ENCODE data around the gene CFAP47. TPM values are rescaled to one million over a fixed set of nuclear protein-coding genes. Genes with fewer than 3 reads are reported as not detected.

The CFAP47 gene
- total RNA-seq, 2 donors from 2014 or later = 0.78 TPM; not detected in 1

GRCh38 chrX:36159254-36159653, 239.7 kb downstream of the CFAP47 start:
- Histone ChIP-seq H3K4me1 (no peaks in the 10 kb centered on the region), H3K27ac (no peak overlapping the region), H3K4me3 (no peak overlapping the region), H3K27me3 (no peaks in the 10 kb centered on the region), H3K36me3 (replicated peaks in 1 of 2; ENCODE audit: insufficient read depth in 1 of 2, low read depth in 2 of 2) (no peaks in the 10 kb centered on the region), H3K9me3 (no peaks in the 10 kb centered on the region)
- intact Hi-C loops (cut with DNase I) = no loop called here
- TF ChIP-seq POLR2A (IDR thresholded peaks at IDR 0.05) = no peak
- no peak for TF ChIP-seq CTCF (IDR thresholded peaks at IDR 0.05)
- 26% methylated on average over 7 of the region's 7 CpGs for WGBS, 2 donors
- DNase-seq = no peak
- ATAC-seq = no peak

- DNase-seq (no peak), ATAC-seq (no peak)
- H3K4me1 ChIP-seq = no peaks in the 10 kb centered on the region
- no peaks in the 10 kb centered on the region for H3K9me3 ChIP-seq
- H3K27ac ChIP-seq = no peak overlapping the region
- no peak overlapping the region for H3K4me3 ChIP-seq
- intact Hi-C loops (cut with DNase I) = no loop called here
- TF ChIP-seq CTCF (IDR thresholded peaks at IDR 0.05) (no peak), POLR2A (IDR thresholded peaks at IDR 0.05) (no peak)
- H3K36me3 ChIP-seq (replicated peaks in 1 of 2; ENCODE audit: insufficient read depth in 1 of 2, low read depth in 2 of 2) = no peaks in the 10 kb centered on the region
- H3K27me3 ChIP-seq = no peaks in the 10 kb centered on the region
Measured at GRCh38 chrX:36160081-36160480, 240.5 kb downstream of the CFAP47 start.

GRCh38 chrX:36198575-36198974, 279.0 kb downstream of the CFAP47 start:
- Histone ChIP-seq H3K27ac (no peak overlapping the region), H3K27me3 (no peaks in the 10 kb centered on the region), H3K4me1 (no peaks in the 10 kb centered on the region), H3K4me3 (no peak overlapping the region), H3K9me3 (no peaks in the 10 kb centered on the region), H3K36me3 (replicated peaks in 1 of 2; ENCODE audit: insufficient read depth in 1 of 2, low read depth in 2 of 2) (no peaks in the 10 kb centered on the region)
- DNase-seq = no peak
- no peak for ATAC-seq
- intact Hi-C loops (cut with DNase I) = no loop called here
- no peak for TF ChIP-seq POLR2A (IDR thresholded peaks at IDR 0.05)
- no peak for TF ChIP-seq CTCF (IDR thresholded peaks at IDR 0.05)

GRCh38 chrX:36199928-36200327, 280.4 kb downstream of the CFAP47 start:
- no peaks in the 10 kb centered on the region for H3K27me3 ChIP-seq
- DNase-seq (no peak), ATAC-seq (no peak)
- H3K4me3 ChIP-seq = no peak overlapping the region
- H3K27ac ChIP-seq = no peak overlapping the region
- TF ChIP-seq CTCF (IDR thresholded peaks at IDR 0.05) (no peak), POLR2A (IDR thresholded peaks at IDR 0.05) (no peak)
- intact Hi-C loops (cut with DNase I) = no loop called here
- no peaks in the 10 kb centered on the region for H3K36me3 ChIP-seq (replicated peaks in 1 of 2; ENCODE audit: insufficient read depth in 1 of 2, low read depth in 2 of 2)
- no peaks in the 10 kb centered on the region for H3K4me1 ChIP-seq
- no peaks in the 10 kb centered on the region for H3K9me3 ChIP-seq

- DNase-seq = no peak
- 69 to 83% methylated on average over 1 of the region's 1 CpG for WGBS, 2 donors
- H3K4me3 ChIP-seq = no peak overlapping the region
- TF ChIP-seq CTCF (IDR thresholded peaks at IDR 0.05) (no peak), POLR2A (IDR thresholded peaks at IDR 0.05) (no peak)
- intact Hi-C loops (cut with DNase I) = no loop called here
- H3K27ac ChIP-seq = no peak overlapping the region
- no peaks in the 10 kb centered on the region for H3K36me3 ChIP-seq (replicated peaks in 1 of 2; ENCODE audit: insufficient read depth in 1 of 2, low read depth in 2 of 2)
- ATAC-seq = no peak
- no peaks in the 10 kb centered on the region for H3K4me1 ChIP-seq
- H3K9me3 ChIP-seq = no peaks in the 10 kb centered on the region
- H3K27me3 ChIP-seq = no peaks in the 10 kb centered on the region
Measured at GRCh38 chrX:36214924-36215323, 295.4 kb downstream of the CFAP47 start.
